Endothelial cell of umbilical vein (primary cell): Measurements from ENCODE around the gene DUSP16. TPM values are rescaled to one million over a fixed set of nuclear protein-coding genes. Genes with fewer than 3 reads are reported as not detected.

Experiments
- BruUV-seq: library from RNA; stranded (reverse); fragments of 400-500 nt; replicated peaks from 2 replicates; lab custom pipeline; 2021; lab: Mats Ljungman, UMichigan
- CTCF ChIA-PET: fragments of 300-600, 350-600 bp; sonication (Branson Sonifier 250); formaldehyde crosslinking; loops from one replicate; lab custom pipeline; 2021; ENCODE audit warnings: antibody characterized with exemption, inconsistent platforms; lab: Charles Lee
- POLR2A ChIA-PET: fragments of 300-600, 350-600 bp; sonication (Branson Sonifier 250); formaldehyde crosslinking; loops from one replicate; lab custom pipeline; 2021; ENCODE audit warnings: antibody characterized with exemption, inconsistent platforms; lab: Charles Lee
- DNase-seq: peaks from one replicate; pipeline ENCODE4 v3.0.0-alpha.2; 2011; ENCODE audit warnings: low read depth, low spot score
- FAIRE-seq: peaks from 2 replicates; lab custom pipeline; 2011; peaks lifted over from hg19 to GRCh38; lab: Jason Lieb, UNC
- H2AFZ ChIP-seq: 2 replicates; pipeline ENCODE4 v1.6.0; 2012; ENCODE audit warnings: low read depth, low read length, control low read depth, inconsistent platforms
- H3K27ac ChIP-seq: 2 replicates; pipeline ENCODE4 v1.5.1; 2011; ENCODE audit warnings: low read depth, mild to moderate bottlenecking, control low read depth, low read length, moderate library complexity; ENCODE audit not compliant: insufficient read depth
- H3K27me3 ChIP-seq, 2 experiments: 2 replicates each; pipeline versions ENCODE4 v1.6.0 to v1.6.1; 2011; ENCODE audit warnings: low read length in 2 of 2, mixed read lengths in 1 of 2; ENCODE audit not compliant: control insufficient read depth in 2 of 2, insufficient read depth in 2 of 2
- H3K36me3 ChIP-seq, 2 experiments: 2 replicates in 1 of 2; 3 replicates in 1 of 2; pipeline ENCODE4 v1.5.1; 2011; ENCODE audit warnings: low read length in 2 of 2, mild to moderate bottlenecking in 1 of 2, moderate library complexity in 1 of 2; ENCODE audit not compliant: control insufficient read depth in 2 of 2, insufficient read depth in 2 of 2; ENCODE audit errors: extremely low read depth in 1 of 2
- H3K4me1 ChIP-seq: 3 replicates; pipeline ENCODE4 v1.5.1; 2011; ENCODE audit warnings: mild to moderate bottlenecking, low read length; ENCODE audit not compliant: control insufficient read depth, insufficient read depth; ENCODE audit errors: extremely low read depth
- H3K4me2 ChIP-seq: 2 replicates; pipeline ENCODE4 v1.6.1; 2011; ENCODE audit warnings: low read length, control low read depth, mixed read lengths; ENCODE audit not compliant: insufficient read depth
- H3K4me3 ChIP-seq, 3 experiments: fragments of 200-600 bp in 1 of 3; sonication (generic), shearing (Covaris generic) in 1 of 3; replicated peaks in 1 of 3; 2 replicates each; pipeline ENCODE4 v1.5.1; 2011 to 2016; ENCODE audit warnings: control low read depth in 3 of 3, low read length in 3 of 3, mild to moderate bottlenecking in 2 of 3, inconsistent platforms in 1 of 3, low read depth in 1 of 3, moderate library complexity in 1 of 3; ENCODE audit not compliant: insufficient read depth in 1 of 3
- H3K79me2 ChIP-seq: 2 replicates; pipeline ENCODE4 v1.6.0; 2012; ENCODE audit warnings: low read length, inconsistent platforms; ENCODE audit not compliant: control insufficient read depth, insufficient read depth
- H3K9ac ChIP-seq: replicated peaks from 2 replicates; pipeline ENCODE3; 2011; ENCODE audit warnings: low read length, control low read depth; ENCODE audit not compliant: insufficient read depth; ENCODE audit errors: extremely low read depth
- H3K9me1 ChIP-seq: replicated peaks from 3 replicates; pipeline ENCODE4 v1.6.0; 2011; ENCODE audit warnings: mild to moderate bottlenecking, low read length; ENCODE audit not compliant: control insufficient read depth, insufficient read depth; ENCODE audit errors: extremely low read depth
- H3K9me3 ChIP-seq: replicated peaks from 2 replicates; pipeline ENCODE4 v1.5.1; 2012; ENCODE audit warnings: low read length, inconsistent platforms; ENCODE audit not compliant: control insufficient read depth, insufficient read depth
- H4K20me1 ChIP-seq: replicated peaks from 2 replicates; pipeline ENCODE3; 2011; ENCODE audit warnings: mild to moderate bottlenecking, low read length; ENCODE audit not compliant: control insufficient read depth, insufficient read depth; ENCODE audit errors: extremely low read depth
- CTCF ChIP-seq, 2 donors: IDR thresholded peaks; 1 replicate in 1 of 2; 2 replicates in 1 of 2; pipeline ENCODE4 v1.5.1; 2011; ENCODE audit warnings: low read length in 2 of 2, mild to moderate bottlenecking in 2 of 2, moderate library complexity in 2 of 2, control low read depth in 1 of 2, inconsistent platforms in 1 of 2, low read depth in 1 of 2; ENCODE audit not compliant: insufficient read depth in 1 of 2; ENCODE audit errors: extremely low read depth in 1 of 2
- EZH2 ChIP-seq: IDR thresholded peaks from 2 replicates; pipeline ENCODE4 v1.6.1; 2012; ENCODE audit warnings: borderline replicate concordance, low read depth, mild to moderate bottlenecking, moderate library complexity, low read length, inconsistent platforms; ENCODE audit not compliant: severe bottlenecking
- FOS ChIP-seq: IDR thresholded peaks from 2 replicates; pipeline ENCODE4 v1.6.1; 2011; ENCODE audit warnings: mild to moderate bottlenecking, low read length, moderate library complexity, borderline replicate concordance; ENCODE audit not compliant: insufficient read depth
- GATA2 ChIP-seq: IDR thresholded peaks from 2 replicates; pipeline ENCODE4 v1.7.0; 2011; ENCODE audit warnings: low read depth, mild to moderate bottlenecking, moderate library complexity, mixed read lengths, low read length; ENCODE audit not compliant: insufficient read length, insufficient read depth
- JUN ChIP-seq: IDR thresholded peaks from 2 replicates; pipeline ENCODE4 v1.6.1; 2011; ENCODE audit warnings: borderline replicate concordance, low read depth; ENCODE audit not compliant: insufficient read length, insufficient read depth
- MAX ChIP-seq: IDR thresholded peaks from 2 replicates; pipeline ENCODE4 v1.6.1; 2011; ENCODE audit not compliant: insufficient read depth, insufficient read length
- MYC ChIP-seq: IDR thresholded peaks from one replicate; pipeline ENCODE4 v1.6.1; 2011; ENCODE audit warnings: mild to moderate bottlenecking, low read depth, low read length
- POLR2A ChIP-seq: IDR thresholded peaks from 2 replicates; pipeline ENCODE4 v1.6.1; 2012; ENCODE audit warnings: low read depth, mild to moderate bottlenecking, control low read depth, low read length
- POLR2AphosphoS5 ChIP-seq: IDR thresholded peaks from 2 replicates; pipeline ENCODE4 v1.6.1; 2012; ENCODE audit warnings: low read depth, mild to moderate bottlenecking, control low read depth, low read length, moderate library complexity; ENCODE audit not compliant: insufficient read depth
- dilution Hi-C: fragments of 300-500 bp; cut with MboI; formaldehyde crosslinking; loops from one replicate; pipeline ENCODE4 v1.15.0; 2019; ENCODE audit warnings: low sequenced_read_pairs; ENCODE audit not compliant: extremely low pct_ligation_motif_present
- intact Hi-C: fragments of 100-400 bp; cut with micrococcal nuclease; formaldehyde crosslinking; loops from one replicate; pipeline ENCODE4 v1.10.0; 2022
- polyA plus RNA-seq, 4 experiments: library from polyadenylated mRNA; depleted of rRNA in 3 of 4; stranded (reverse) in 3 of 4; unstranded in 1 of 4; fragments of >200 nt; gene quantifications; 2 replicates each; pipeline versions ENCODE4 v1.2.1 to v1.2.3, GENCODE V29; 2011 to 2012; ENCODE audit warnings: missing spikeins in 1 of 4
- total RNA-seq: library from RNA; stranded (reverse); gene quantifications from 2 replicates; pipeline ENCODE4 v1.2.3, GENCODE V29; 2021

DUSP16 gene
- total and polyA plus RNA-seq, 2 donors (not counting 3 experiments of a cell fraction or from before 2014, with no cell fraction given), result 7.4 to 19.5 TPM

- TSS peak; percentile 97 for BruUV-seq
- Histone ChIP-seq H3K9me3 (no peaks in the 10 kb centered on the region), H3K9me1 (no peaks in the 10 kb centered on the region), H3K36me3 (peaks cover 0 to 2% of the 10 kb centered on the region in 2 experiments), H3K4me3 (peak within 1 kb of the TSS; percentile 75 to 86 (median 84)), H3K4me1 (peaks cover 5% of the 10 kb centered on the region), H4K20me1 (no peaks in the 10 kb centered on the region), H3K27me3 (no peaks in the 10 kb centered on the region), H3K27ac (peak within 1 kb of the TSS; percentile 81), H3K4me2 (peak within 1 kb of the TSS; percentile 93), H3K9ac (peak within 1 kb of the TSS; percentile 84), H3K79me2 (peaks cover 4% of the 10 kb centered on the region), H2AFZ (peak within 1 kb of the TSS; percentile 86)
- POLR2A ChIA-PET, result no interaction called here
- intact Hi-C loops, result loop anchor here (1.0 kb wide), 2 partner anchors 45 to 49 kb away; partner anchors contain the start of gene DUSP16
- FAIRE-seq, result peak; percentile 88
- TF ChIP-seq JUN, result no peak
- no peak for TF ChIP-seq CTCF (IDR thresholded peaks at IDR 0.05; ENCODE audit: extremely low read depth in 1 of 2, insufficient read depth in 1 of 2, low read depth in 1 of 2, low read length in 2 of 2)
- TF ChIP-seq EZH2, result no peak
- no peak for TF ChIP-seq FOS
- peak; percentile 16 for TF ChIP-seq GATA2
- TF ChIP-seq MAX, result peak; percentile 20
- peak; percentile 20 for TF ChIP-seq POLR2A
- TF ChIP-seq POLR2AphosphoS5, result peak; percentile 51
- TF ChIP-seq MYC, result no peak
- DNase-seq, result peak; percentile 98
- dilution Hi-C loops, result no loop called here
- CTCF ChIA-PET, result interaction anchor here (0.7 to 1.9 kb wide), 10 partner anchors 10 to 235 kb away, joined by 3 to 7 read pairs (median 4); no protein-coding TSS in a partner anchor
Measured at GRCh38 chr12:12611512-12612306, 49.0 kb upstream of the DUSP16 start, which contains the start of gene CREBL2. CREBL2 (plus strand) TSS chr12:12611876; CDS start chr12:12612173, 297 bp downstream.
